Right lobe of liver (tissue), 6 donors: Measurements from ENCODE around the gene CDON. TPM values are rescaled to one million over a fixed set of nuclear protein-coding genes. Genes with fewer than 3 reads are reported as not detected.

ENCODE experiments used
- ATAC-seq, 4 donors: fragments of 200-7000 bp; cut with Tn5 transposase; one replicate each; pipeline ENCODE4 v1.9.1; 2020; ENCODE audit warnings: mild to moderate bottlenecking in 4 of 4, moderate library complexity in 4 of 4
- DNase-seq, 3 donors: peaks; one replicate each; pipeline ENCODE4 v3.0.0-alpha.2; 2020
- H3K27ac ChIP-seq, 3 donors: fragments of 200-600 bp; one replicate each; pipeline ENCODE4 v1.8.0; 2022
- H3K27me3 ChIP-seq, 2 donors: fragments of 200-600 bp; one replicate each; pipeline ENCODE4 v1.8.0; 2022
- H3K36me3 ChIP-seq, 4 donors: fragments of 200-600 bp; sonication (generic) in 1 of 4; one replicate each; pipeline versions ENCODE4 v1.5.1 to v1.8.0; 2017 to 2022; ENCODE audit warnings: control low read depth in 1 of 4
- H3K4me1 ChIP-seq, 4 donors: fragments of 200-600 bp; sonication (generic) in 1 of 4; one replicate each; pipeline versions ENCODE4 v1.5.1 to v1.8.0; 2017 to 2022; ENCODE audit warnings: control low read depth in 1 of 4
- H3K4me3 ChIP-seq, 3 donors: fragments of 200-600 bp; one replicate each; pipeline ENCODE4 v1.8.0; 2022
- H3K9me3 ChIP-seq, 4 donors: fragments of 200-600 bp; sonication (generic) in 1 of 4; one replicate each; pipeline versions ENCODE4 v1.5.1 to v1.8.0; 2017 to 2022; ENCODE audit warnings: control low read depth in 1 of 4
- POLR2A ChIP-seq: fragments of 450-650 bp; IDR thresholded peaks from one replicate; pipeline ENCODE4 v1.6.1; 2017; ENCODE audit warnings: antibody characterized with exemption, mild to moderate bottlenecking
- WGBS: methylation state at CpG from one replicate; pipeline ENCODE4 v1.1.6; 2018; ENCODE audit warnings: low coverage, low lambda C conversion rate; ENCODE audit not compliant: insufficient coverage; ENCODE audit errors: missing lambda C conversion rate; 5-methylcytosine and 5-hydroxymethylcytosine counted together
- intact Hi-C, 2 donors: fragments of 100-400 bp; cut with DNase I; formaldehyde crosslinking; loops; one replicate each; pipeline versions ENCODE4 v1.11.2 to v1.14.1; 2022
- total RNA-seq, 6 experiments: library from RNA; depleted of rRNA in 2 of 6; stranded (reverse); fragments of >200 nt in 2 of 6; fragmentation: NEBNext Ultra II Directional in 3 of 6; extraction: Animal tissue kit (Norgen Biotek cat#: 25700) in 3 of 6; gene quantifications; one replicate each; pipeline versions ENCODE4 v1.1.0 to v1.2.4, GENCODE V29; 2016 to 2023
- TF ChIP-seq, protein P1 (sequence below), 4 donors: fragments of 200-600 bp in 3 of 4; fragments of 450-650 bp in 1 of 4; IDR thresholded peaks; one replicate each; pipeline versions ENCODE4 v1.5.1 to v1.8.0; 2016 to 2022; ENCODE audit warnings: antibody characterized with exemption in 4 of 4, mild to moderate bottlenecking in 2 of 4
- donor health status: DM: no; HTN: yes; CAD: no.
- donor health status: DM: no; HTN: no; CAD: no.
- donor health status: DM: no; HTN: no; CAD: no.
- donor health status: DM: no; HTN: yes; CAD: no.
- donor health status: DM: no; HTN: yes; CAD: no.

CDON gene
- total RNA-seq, 6 experiments from 2014 or later: 1.8 to 4.1 (median 3.3) TPM

DNA sequence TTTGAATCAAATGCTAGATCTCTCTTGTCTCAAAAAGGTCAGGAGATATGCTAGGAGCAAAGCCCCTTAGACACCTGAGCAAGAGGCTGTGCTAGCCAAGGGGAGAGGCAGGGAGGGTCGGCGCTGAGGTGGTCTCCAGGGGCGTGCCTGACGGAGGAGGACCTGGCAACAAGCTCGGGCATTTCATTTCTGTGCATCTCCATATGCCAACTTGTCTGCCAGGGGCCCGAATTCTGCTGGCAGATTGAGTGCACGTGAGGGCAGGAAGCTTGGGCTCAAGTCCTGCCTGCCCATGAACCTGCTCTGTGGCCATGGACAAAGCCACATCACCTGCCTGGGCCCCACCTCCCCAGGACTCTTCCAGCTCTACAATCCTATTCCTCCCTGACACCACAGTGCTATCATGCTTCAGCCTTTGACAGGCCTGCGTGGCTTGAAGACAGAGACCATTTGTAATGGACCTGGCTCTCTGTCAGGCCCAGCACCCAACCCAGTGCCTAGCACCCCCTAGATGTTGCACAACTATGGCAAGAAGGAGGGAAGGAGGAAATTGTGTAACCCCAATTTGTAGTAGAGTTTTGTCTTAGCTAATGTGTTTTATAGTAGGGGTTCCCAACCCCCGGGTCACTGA lies 133.1 kb downstream of the CDON start:
- no peak for ATAC-seq
- Histone ChIP-seq H3K27me3 (no peaks in the 10 kb centered on the region), H3K4me3 (no peak overlapping the region), H3K36me3 (no peaks in the 10 kb centered on the region), H3K27ac (no peak overlapping the region), H3K9me3 (no peaks in the 10 kb centered on the region), H3K4me1 (peaks cover 0 to 12% (median 0%) of the 10 kb centered on the region in 4 donors)
- WGBS: 76% methylated on average over 6 of the region's 9 CpGs
- no peak for TF ChIP-seq POLR2A
- TF ChIP-seq, protein P1, sequence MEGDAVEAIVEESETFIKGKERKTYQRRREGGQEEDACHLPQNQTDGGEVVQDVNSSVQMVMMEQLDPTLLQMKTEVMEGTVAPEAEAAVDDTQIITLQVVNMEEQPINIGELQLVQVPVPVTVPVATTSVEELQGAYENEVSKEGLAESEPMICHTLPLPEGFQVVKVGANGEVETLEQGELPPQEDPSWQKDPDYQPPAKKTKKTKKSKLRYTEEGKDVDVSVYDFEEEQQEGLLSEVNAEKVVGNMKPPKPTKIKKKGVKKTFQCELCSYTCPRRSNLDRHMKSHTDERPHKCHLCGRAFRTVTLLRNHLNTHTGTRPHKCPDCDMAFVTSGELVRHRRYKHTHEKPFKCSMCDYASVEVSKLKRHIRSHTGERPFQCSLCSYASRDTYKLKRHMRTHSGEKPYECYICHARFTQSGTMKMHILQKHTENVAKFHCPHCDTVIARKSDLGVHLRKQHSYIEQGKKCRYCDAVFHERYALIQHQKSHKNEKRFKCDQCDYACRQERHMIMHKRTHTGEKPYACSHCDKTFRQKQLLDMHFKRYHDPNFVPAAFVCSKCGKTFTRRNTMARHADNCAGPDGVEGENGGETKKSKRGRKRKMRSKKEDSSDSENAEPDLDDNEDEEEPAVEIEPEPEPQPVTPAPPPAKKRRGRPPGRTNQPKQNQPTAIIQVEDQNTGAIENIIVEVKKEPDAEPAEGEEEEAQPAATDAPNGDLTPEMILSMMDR (IDR thresholded peaks at IDR 0.05): no peak
- intact Hi-C loops: no loop called here
- DNase-seq: no peak

DNA sequence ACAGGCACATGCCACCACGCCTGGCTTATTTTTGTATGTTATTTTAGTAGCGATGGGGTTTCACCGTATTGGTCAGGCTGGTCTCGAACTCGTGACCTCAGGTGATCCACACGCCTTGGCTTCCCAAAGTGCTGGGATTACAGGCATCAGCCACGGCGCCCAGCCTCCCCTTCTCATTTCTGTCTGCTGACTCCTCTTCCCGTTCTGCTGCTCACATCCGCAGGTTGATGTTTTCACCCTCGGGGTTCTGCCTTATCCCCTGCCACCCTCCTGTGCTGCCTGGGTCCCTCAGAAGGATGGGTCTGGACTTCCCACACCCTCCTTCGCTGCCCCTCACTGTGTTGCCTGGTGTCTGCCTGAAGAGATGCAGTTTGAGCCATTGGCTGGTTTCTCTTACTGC lies 136.0 kb downstream of the CDON start:
- no peaks in the 10 kb centered on the region for H3K36me3 ChIP-seq
- H3K4me1 ChIP-seq: peaks cover 0 to 14% (median 0%) of the 10 kb centered on the region in 4 donors
- DNase-seq: no peak
- H3K4me3 ChIP-seq: no peak overlapping the region
- TF ChIP-seq, protein P1 (IDR thresholded peaks at IDR 0.05): no peak
- no peak for TF ChIP-seq POLR2A
- H3K27me3 ChIP-seq: no peaks in the 10 kb centered on the region
- H3K27ac ChIP-seq: no peak overlapping the region
- intact Hi-C loops: no loop called here
- WGBS: 56% methylated on average over 3 of the region's 12 CpGs
- ATAC-seq: no peak
- no peaks in the 10 kb centered on the region for H3K9me3 ChIP-seq

DNA sequence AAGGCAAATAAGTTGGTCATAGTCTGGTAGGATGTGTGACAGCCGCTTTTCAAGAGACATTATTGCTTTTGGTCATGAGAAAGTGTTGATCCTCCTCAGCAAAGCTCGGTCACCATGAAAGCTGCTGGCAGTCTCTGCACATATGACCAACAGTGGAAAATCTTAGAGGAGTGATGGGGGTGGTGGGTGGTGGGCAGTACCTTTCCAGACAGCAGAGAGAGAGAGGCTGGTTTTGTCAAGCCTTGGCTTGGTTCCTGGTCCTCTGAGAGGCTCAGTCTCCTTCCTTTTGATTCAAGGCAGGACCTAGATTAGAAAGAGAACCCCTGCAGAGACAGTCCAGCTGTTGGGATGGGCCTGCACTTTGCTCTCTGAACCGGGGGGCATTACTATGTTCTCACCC lies 136.9 kb downstream of the CDON start:
- Histone ChIP-seq H3K4me1 (peaks cover 0 to 14% (median 0%) of the 10 kb centered on the region in 4 donors), H3K27ac (peak overlapping the region in 1 of 3 donors; percentile 48), H3K27me3 (no peaks in the 10 kb centered on the region), H3K4me3 (no peak overlapping the region), H3K36me3 (no peaks in the 10 kb centered on the region), H3K9me3 (no peaks in the 10 kb centered on the region)
- intact Hi-C loops: no loop called here
- ATAC-seq (no peak), DNase-seq (no peak)
- 65% methylated on average over 2 of the region's 3 CpGs for WGBS
- TF ChIP-seq, protein P1 (IDR thresholded peaks at IDR 0.05): no peak
- TF ChIP-seq POLR2A: no peak

DNA sequence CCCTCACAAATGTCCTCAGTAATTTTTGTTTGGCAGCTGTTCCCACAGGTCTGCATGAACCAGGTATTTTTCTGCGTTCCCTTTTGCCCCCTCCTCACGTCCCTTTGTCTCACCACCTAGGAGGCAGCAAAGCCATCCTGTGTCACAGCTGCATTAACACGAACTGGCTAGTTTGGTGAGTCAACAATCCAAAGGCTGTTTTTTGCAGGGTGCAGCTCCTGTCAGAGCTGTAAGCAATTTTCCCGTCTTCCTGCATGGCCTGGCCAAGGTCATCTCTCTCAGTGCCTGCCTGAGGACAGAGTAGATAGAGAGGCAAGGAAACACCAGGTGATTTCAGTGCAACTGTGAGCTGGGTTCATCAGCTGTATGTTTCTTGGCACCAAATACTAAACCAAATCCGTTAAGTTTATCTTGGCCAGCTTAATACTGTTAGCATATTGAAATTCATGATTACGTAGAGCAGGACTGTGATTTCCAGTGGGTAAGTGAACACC lies 137.4 kb downstream of the CDON start:
- DNase-seq (peak in 1 of 3 donors; percentile 50), ATAC-seq (peak; percentile 82 to 92 (median 86))
- WGBS: 26% methylated on average over 6 of the region's 6 CpGs
- TF ChIP-seq, protein P1 (IDR thresholded peaks at IDR 0.05): peak in 1 of 4 donors; percentile 20
- TF ChIP-seq POLR2A: no peak
- no peak overlapping the region for H3K4me3 ChIP-seq
- no peaks in the 10 kb centered on the region for H3K27me3 ChIP-seq
- peaks cover 0 to 14% (median 0%) of the 10 kb centered on the region in 4 donors for H3K4me1 ChIP-seq
- intact Hi-C loops: no loop called here
- H3K9me3 ChIP-seq: no peaks in the 10 kb centered on the region
- peak overlapping the region in 1 of 3 donors; percentile 48 for H3K27ac ChIP-seq
- H3K36me3 ChIP-seq: no peaks in the 10 kb centered on the region
